Measurements from ENCODE around the gene ETV5. TPM values are rescaled to one million over a fixed set of nuclear protein-coding genes. Genes with fewer than 3 reads are reported as not detected.
"Not testable (repeated sequence)": the region's sequence is repeated elsewhere in the genome, so short reads cannot be mapped to it uniquely, and the experiment has no call there.

The ETV5 gene
- total and polyA plus RNA-seq, 5 donors from 2014 or later, result 0.40 TPM; not detected in 4

- Histone ChIP-seq H3K27me3 (ENCODE audit: control insufficient read depth, insufficient read depth, low read length) (no peaks in the 10 kb centered on the region), H3K9me3 (ENCODE audit: control insufficient read depth in 2 of 2, low read length in 2 of 2) (no peaks in the 10 kb centered on the region), H3K36me3 (ENCODE audit: control insufficient read depth, insufficient read depth, low read length) (no peaks in the 10 kb centered on the region), H3K4me1 (ENCODE audit: control insufficient read depth, insufficient read depth, low read length, poor library complexity, severe bottlenecking) (no peaks in the 10 kb centered on the region), H3K4me3 (ENCODE audit: low read depth, low read length) (no peak overlapping the region), H3K27ac (ENCODE audit: insufficient read depth, low read length, poor library complexity, severe bottlenecking) (no peak overlapping the region)
- ATAC-seq (ENCODE audit: low read depth in 2 of 2) (no peak), DNase-seq (no peak)
- peaks cover 0 to 4% (median 0%) of the 10 kb centered on the region in 7 donors for H3K9me3 Mint-ChIP-seq
- no peaks in the 10 kb centered on the region for H3K4me1 Mint-ChIP-seq
- no peak overlapping the region for H3K4me3 Mint-ChIP-seq
- H3K27ac Mint-ChIP-seq, result no peak overlapping the region
- H3K27me3 Mint-ChIP-seq, result peaks cover 23% of the 10 kb centered on the region
- no peaks in the 10 kb centered on the region for H3K36me3 Mint-ChIP-seq
Observed at GRCh38 chr3:186044427-186044826, 64.5 kb downstream of the ETV5 start.

GRCh38 chr3:186042521-186043202 lies 66.2 kb downstream of the ETV5 start:
- no peaks in the 10 kb centered on the region for H3K36me3 ChIP-seq (ENCODE audit: control insufficient read depth, insufficient read depth, low read length)
- Mint-ChIP-seq H3K36me3 (no peaks in the 10 kb centered on the region), H3K27me3 (peaks cover 23% of the 10 kb centered on the region), H3K4me1 (no peaks in the 10 kb centered on the region), H3K9me3 (peaks cover 0 to 7% (median 0%) of the 10 kb centered on the region in 7 donors), H3K27ac (no peak overlapping the region), H3K4me3 (no peak overlapping the region)
- no peak for DNase-seq
- no peak for ATAC-seq (ENCODE audit: low read depth in 2 of 2)
- H3K27ac ChIP-seq (ENCODE audit: insufficient read depth, low read length, poor library complexity, severe bottlenecking), result no peak overlapping the region
- H3K27me3 ChIP-seq (ENCODE audit: control insufficient read depth, insufficient read depth, low read length), result no peaks in the 10 kb centered on the region
- H3K4me1 ChIP-seq (ENCODE audit: control insufficient read depth, insufficient read depth, low read length, poor library complexity, severe bottlenecking), result no peaks in the 10 kb centered on the region
- H3K9me3 ChIP-seq (ENCODE audit: control insufficient read depth in 2 of 2, low read length in 2 of 2), result peaks cover 3 to 7% of the 10 kb centered on the region in 2 experiments
- H3K4me3 ChIP-seq (ENCODE audit: low read depth, low read length), result no peak overlapping the region

GRCh38 chr3:186042036-186042435 lies 66.9 kb downstream of the ETV5 start:
- no peaks in the 10 kb centered on the region for H3K4me1 ChIP-seq (ENCODE audit: control insufficient read depth, insufficient read depth, low read length, poor library complexity, severe bottlenecking)
- peaks cover 3 to 7% of the 10 kb centered on the region in 2 experiments for H3K9me3 ChIP-seq (ENCODE audit: control insufficient read depth in 2 of 2, low read length in 2 of 2)
- Mint-ChIP-seq H3K27ac (no peak overlapping the region), H3K36me3 (no peaks in the 10 kb centered on the region), H3K9me3 (peaks cover 0 to 7% (median 0%) of the 10 kb centered on the region in 7 donors), H3K4me1 (no peaks in the 10 kb centered on the region), H3K4me3 (no peak overlapping the region), H3K27me3 (peaks cover 23% of the 10 kb centered on the region)
- no peaks in the 10 kb centered on the region for H3K27me3 ChIP-seq (ENCODE audit: control insufficient read depth, insufficient read depth, low read length)
- ATAC-seq (ENCODE audit: low read depth in 2 of 2), result no peak
- no peak for DNase-seq
- no peak overlapping the region for H3K27ac ChIP-seq (ENCODE audit: insufficient read depth, low read length, poor library complexity, severe bottlenecking)
- H3K36me3 ChIP-seq (ENCODE audit: control insufficient read depth, insufficient read depth, low read length), result no peaks in the 10 kb centered on the region
- H3K4me3 ChIP-seq (ENCODE audit: low read depth, low read length), result no peak overlapping the region

GRCh38 chr3:186038360-186038759 lies 70.5 kb downstream of the ETV5 start:
- peaks cover 3 to 7% of the 10 kb centered on the region in 2 experiments for H3K9me3 ChIP-seq (ENCODE audit: control insufficient read depth in 2 of 2, low read length in 2 of 2)
- no peak for DNase-seq
- no peak overlapping the region for H3K27ac ChIP-seq (ENCODE audit: insufficient read depth, low read length, poor library complexity, severe bottlenecking)
- no peak overlapping the region for H3K27ac Mint-ChIP-seq
- no peaks in the 10 kb centered on the region for H3K4me1 ChIP-seq (ENCODE audit: control insufficient read depth, insufficient read depth, low read length, poor library complexity, severe bottlenecking)
- no peak for ATAC-seq (ENCODE audit: low read depth in 2 of 2)
- no peaks in the 10 kb centered on the region for H3K36me3 ChIP-seq (ENCODE audit: control insufficient read depth, insufficient read depth, low read length)
- H3K4me1 Mint-ChIP-seq, result no peaks in the 10 kb centered on the region
- peaks cover 0 to 7% (median 0%) of the 10 kb centered on the region in 7 donors for H3K9me3 Mint-ChIP-seq
- H3K27me3 Mint-ChIP-seq, result peaks cover 14% of the 10 kb centered on the region
- H3K4me3 ChIP-seq (ENCODE audit: low read depth, low read length), result no peak overlapping the region
- no peaks in the 10 kb centered on the region for H3K36me3 Mint-ChIP-seq
- no peak overlapping the region for H3K4me3 Mint-ChIP-seq
- H3K27me3 ChIP-seq (ENCODE audit: control insufficient read depth, insufficient read depth, low read length), result peaks cover 3% of the 10 kb centered on the region

GRCh38 chr3:186035277-186035676 lies 73.6 kb downstream of the ETV5 start:
- Histone ChIP-seq H3K4me3 (ENCODE audit: low read depth, low read length) (no peak overlapping the region), H3K27me3 (ENCODE audit: control insufficient read depth, insufficient read depth, low read length) (peaks cover 4% of the 10 kb centered on the region), H3K9me3 (ENCODE audit: control insufficient read depth in 2 of 2, low read length in 2 of 2) (peaks cover 3 to 7% of the 10 kb centered on the region in 2 experiments), H3K36me3 (ENCODE audit: control insufficient read depth, insufficient read depth, low read length) (no peaks in the 10 kb centered on the region), H3K27ac (ENCODE audit: insufficient read depth, low read length, poor library complexity, severe bottlenecking) (no peak overlapping the region), H3K4me1 (ENCODE audit: control insufficient read depth, insufficient read depth, low read length, poor library complexity, severe bottlenecking) (no peaks in the 10 kb centered on the region)
- Mint-ChIP-seq H3K9me3 (peaks cover 0 to 7% (median 0%) of the 10 kb centered on the region in 7 donors), H3K27ac (no peak overlapping the region), H3K4me1 (no peaks in the 10 kb centered on the region), H3K27me3 (peaks cover 5% of the 10 kb centered on the region), H3K36me3 (no peaks in the 10 kb centered on the region), H3K4me3 (no peak overlapping the region)
- DNase-seq, result no peak
- ATAC-seq (ENCODE audit: low read depth in 2 of 2), result no peak

- Mint-ChIP-seq H3K27me3 (peaks cover 5% of the 10 kb centered on the region), H3K27ac (no peak overlapping the region), H3K4me3 (no peak overlapping the region), H3K4me1 (no peaks in the 10 kb centered on the region), H3K36me3 (no peaks in the 10 kb centered on the region), H3K9me3 (peaks cover 0 to under 1% (median 0%) of the 10 kb centered on the region in 7 donors)
- Histone ChIP-seq H3K4me1 (ENCODE audit: control insufficient read depth, insufficient read depth, low read length, poor library complexity, severe bottlenecking) (no peaks in the 10 kb centered on the region), H3K9me3 (ENCODE audit: control insufficient read depth in 2 of 2, low read length in 2 of 2) (no peaks in the 10 kb centered on the region), H3K27me3 (ENCODE audit: control insufficient read depth, insufficient read depth, low read length) (peaks cover 4% of the 10 kb centered on the region), H3K4me3 (ENCODE audit: low read depth, low read length) (no peak overlapping the region), H3K36me3 (ENCODE audit: control insufficient read depth, insufficient read depth, low read length) (no peaks in the 10 kb centered on the region), H3K27ac (ENCODE audit: insufficient read depth, low read length, poor library complexity, severe bottlenecking) (no peak overlapping the region)
- ATAC-seq (ENCODE audit: low read depth in 2 of 2), result no peak
- DNase-seq, result no peak
Observed at GRCh38 chr3:186032321-186032720, 76.6 kb downstream of the ETV5 start.

- H3K27me3 ChIP-seq (ENCODE audit: control insufficient read depth, insufficient read depth, low read length); H3K27ac Mint-ChIP-seq; H3K4me3 ChIP-seq (ENCODE audit: low read depth, low read length); H3K4me3 Mint-ChIP-seq; H3K9me3 Mint-ChIP-seq; H3K4me1 ChIP-seq (ENCODE audit: control insufficient read depth, insufficient read depth, low read length, poor library complexity, severe bottlenecking); H3K4me1 Mint-ChIP-seq; H3K36me3 Mint-ChIP-seq; ATAC-seq (ENCODE audit: low read depth in 2 of 2); H3K36me3 ChIP-seq (ENCODE audit: control insufficient read depth, insufficient read depth, low read length); DNase-seq; H3K9me3 ChIP-seq (ENCODE audit: control insufficient read depth in 2 of 2, low read length in 2 of 2); H3K27ac ChIP-seq (ENCODE audit: insufficient read depth, low read length, poor library complexity, severe bottlenecking): not testable (repeated sequence)
- peaks cover 19% of the 10 kb centered on the region for H3K27me3 Mint-ChIP-seq
Observed at GRCh38 chr3:186025993-186026392, 82.9 kb downstream of the ETV5 start.

GRCh38 chr3:186025161-186025560 lies 83.7 kb downstream of the ETV5 start:
- Mint-ChIP-seq H3K27ac (no peak overlapping the region), H3K27me3 (peaks cover 15% of the 10 kb centered on the region), H3K36me3 (no peaks in the 10 kb centered on the region), H3K4me1 (no peaks in the 10 kb centered on the region), H3K4me3 (no peak overlapping the region), H3K9me3 (peaks cover 0 to 1% (median 0%) of the 10 kb centered on the region in 7 donors)
- DNase-seq (no peak), ATAC-seq (ENCODE audit: low read depth in 2 of 2) (no peak)
- Histone ChIP-seq H3K9me3 (ENCODE audit: control insufficient read depth in 2 of 2, low read length in 2 of 2) (no peaks in the 10 kb centered on the region), H3K4me1 (ENCODE audit: control insufficient read depth, insufficient read depth, low read length, poor library complexity, severe bottlenecking) (no peaks in the 10 kb centered on the region), H3K4me3 (ENCODE audit: low read depth, low read length) (no peak overlapping the region), H3K27ac (ENCODE audit: insufficient read depth, low read length, poor library complexity, severe bottlenecking) (no peak overlapping the region), H3K36me3 (ENCODE audit: control insufficient read depth, insufficient read depth, low read length) (no peaks in the 10 kb centered on the region), H3K27me3 (ENCODE audit: control insufficient read depth, insufficient read depth, low read length) (no peaks in the 10 kb centered on the region)
